ENCODE measurements around the gene NEDD4L.

Gene NEDD4L

GRCh38 chr18:58353581-58353980, 309.6 kb downstream of the NEDD4L start:
- H3K4me3 ChIP-seq (ENCODE audit: insufficient read depth, low read length, poor library complexity, severe bottlenecking) = no peak overlapping the region

DNA sequence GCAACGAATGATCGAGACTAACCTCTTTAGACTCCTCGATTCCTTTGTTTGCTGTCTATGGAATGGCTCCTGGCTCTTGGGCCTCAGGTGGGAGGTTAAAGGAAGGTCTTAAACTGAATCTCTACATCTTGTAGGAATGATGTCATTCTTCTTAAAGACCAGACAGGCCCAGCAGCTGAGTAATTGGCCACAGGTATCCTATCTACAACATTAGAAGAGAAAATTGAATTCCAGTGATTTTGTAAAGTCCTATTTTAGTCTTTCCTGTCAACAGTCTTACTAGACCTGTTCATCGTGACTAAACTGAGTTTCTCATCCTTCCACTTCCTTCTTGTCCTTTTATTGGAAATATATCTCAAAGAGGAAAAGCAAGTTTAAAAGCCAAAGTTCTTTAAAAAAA, 310.0 kb downstream of the NEDD4L start:
- no peaks in the 10 kb centered on the region for H3K9me3 ChIP-seq (ENCODE audit: insufficient read depth, low read length)
- no peaks in the 10 kb centered on the region for H3K79me2 ChIP-seq (ENCODE audit: insufficient read depth, low read length)
- H3F3A ChIP-seq (ENCODE audit: insufficient read depth) = no peaks in the 10 kb centered on the region
- no peak overlapping the region for H2AFZ ChIP-seq (ENCODE audit: low read depth, low read length, severe bottlenecking)
- no peaks in the 10 kb centered on the region for H3K27me3 ChIP-seq (ENCODE audit: low read length)
- H3K4me3 ChIP-seq (ENCODE audit: insufficient read depth, low read length, poor library complexity, severe bottlenecking) = no peak overlapping the region
- H3K27ac ChIP-seq (ENCODE audit: low read depth, low read length) = no peak overlapping the region
- no peaks in the 10 kb centered on the region for H4K20me1 ChIP-seq (ENCODE audit: low read depth, low read length)
- no peaks in the 10 kb centered on the region for H3K9me2 ChIP-seq (replicated peaks; ENCODE audit: insufficient read depth, low read length)
- no peak for TF ChIP-seq CTCF (IDR thresholded peaks at IDR 0.05; ENCODE audit: insufficient read depth, low read length, poor library complexity, severe bottlenecking)
- TF ChIP-seq EZH2phosphoT487 (conservative IDR thresholded peaks at IDR 0.05; ENCODE audit: low read length) = no peak
- H3K36me3 ChIP-seq (ENCODE audit: low read length) = no peaks in the 10 kb centered on the region
- H3K9ac ChIP-seq (ENCODE audit: low read length) = no peak overlapping the region
- H3K4me2 ChIP-seq (ENCODE audit: low read depth, low read length, poor library complexity, severe bottlenecking) = no peak overlapping the region

More at GRCh38 chr18:58353581-58353980, 309.6 kb downstream of the NEDD4L start:
- Histone ChIP-seq H3K9me3 (ENCODE audit: insufficient read depth, low read length) (no peaks in the 10 kb centered on the region), H3K79me2 (ENCODE audit: insufficient read depth, low read length) (no peaks in the 10 kb centered on the region), H3K4me2 (ENCODE audit: low read depth, low read length, poor library complexity, severe bottlenecking) (no peak overlapping the region), H3K9ac (ENCODE audit: low read length) (no peak overlapping the region), H3K9me2 (replicated peaks; ENCODE audit: insufficient read depth, low read length) (no peaks in the 10 kb centered on the region), H3K27ac (ENCODE audit: low read depth, low read length) (no peak overlapping the region), H3F3A (ENCODE audit: insufficient read depth) (no peaks in the 10 kb centered on the region), H3K36me3 (ENCODE audit: low read length) (no peaks in the 10 kb centered on the region), H4K20me1 (ENCODE audit: low read depth, low read length) (no peaks in the 10 kb centered on the region), H2AFZ (ENCODE audit: low read depth, low read length, severe bottlenecking) (no peak overlapping the region), H3K27me3 (ENCODE audit: low read length) (no peaks in the 10 kb centered on the region)
- TF ChIP-seq CTCF (IDR thresholded peaks at IDR 0.05; ENCODE audit: insufficient read depth, low read length, poor library complexity, severe bottlenecking) (no peak), EZH2phosphoT487 (conservative IDR thresholded peaks at IDR 0.05; ENCODE audit: low read length) (no peak)

DNA sequence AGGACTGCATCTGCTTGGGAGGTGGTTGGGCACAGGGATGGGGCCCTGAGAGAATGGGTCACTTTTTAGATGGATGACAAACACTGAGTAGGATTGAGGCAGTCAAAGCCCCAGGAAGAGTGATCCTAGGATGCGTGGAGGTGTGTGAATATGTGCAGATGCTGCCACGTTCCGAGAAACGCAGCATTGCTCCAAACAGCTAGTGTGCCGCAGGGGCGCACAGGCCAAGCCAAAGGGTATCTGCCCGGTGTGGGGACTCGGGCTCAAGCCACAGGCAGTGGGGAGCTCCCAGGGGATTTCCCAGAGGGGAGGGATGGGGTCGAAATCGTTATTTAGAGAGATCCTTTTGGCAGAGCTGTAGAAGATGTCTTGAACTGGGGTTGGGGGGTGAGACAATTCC, 310.8 kb downstream of the NEDD4L start:
- H3K27ac ChIP-seq (ENCODE audit: low read depth, low read length) = no peak overlapping the region
- no peaks in the 10 kb centered on the region for H4K20me1 ChIP-seq (ENCODE audit: low read depth, low read length)
- no peaks in the 10 kb centered on the region for H3K79me2 ChIP-seq (ENCODE audit: insufficient read depth, low read length)
- no peak overlapping the region for H3K4me3 ChIP-seq (ENCODE audit: insufficient read depth, low read length, poor library complexity, severe bottlenecking)
- no peak overlapping the region for H3K9ac ChIP-seq (ENCODE audit: low read length)
- no peaks in the 10 kb centered on the region for H3K9me2 ChIP-seq (replicated peaks; ENCODE audit: insufficient read depth, low read length)
- H3K27me3 ChIP-seq (ENCODE audit: low read length) = no peaks in the 10 kb centered on the region
- no peaks in the 10 kb centered on the region for H3K9me3 ChIP-seq (ENCODE audit: insufficient read depth, low read length)
- H3K4me2 ChIP-seq (ENCODE audit: low read depth, low read length, poor library complexity, severe bottlenecking) = no peak overlapping the region
- H2AFZ ChIP-seq (ENCODE audit: low read depth, low read length, severe bottlenecking) = no peak overlapping the region
- H3F3A ChIP-seq (ENCODE audit: insufficient read depth) = no peaks in the 10 kb centered on the region
- TF ChIP-seq CTCF (IDR thresholded peaks at IDR 0.05; ENCODE audit: insufficient read depth, low read length, poor library complexity, severe bottlenecking) (no peak), EZH2phosphoT487 (conservative IDR thresholded peaks at IDR 0.05; ENCODE audit: low read length) (no peak)
- no peaks in the 10 kb centered on the region for H3K36me3 ChIP-seq (ENCODE audit: low read length)
